Psoas muscle (tissue), 8 donors: Measurements from ENCODE around the gene LRRC18. TPM values are rescaled to one million over a fixed set of nuclear protein-coding genes. Genes with fewer than 3 reads are reported as not detected.

Experiments used
- ATAC-seq, 4 donors: fragments of 200-7000 bp; cut with Tn5 transposase; one replicate each; pipeline ENCODE4 v1.9.1; 2020; ENCODE audit warnings: moderate library complexity in 3 of 4, mild to moderate bottlenecking in 2 of 4
- DNase-seq, 2 donors: peaks; one replicate each; pipeline ENCODE4 v3.0.0-alpha.2; 2020
- H3K27ac ChIP-seq: fragments of 200-600 bp; one replicate; pipeline ENCODE4 v1.8.0; 2022
- H3K27me3 ChIP-seq, 3 donors: fragments of 200-600 bp in 1 of 3; one replicate each; pipeline versions ENCODE4 v1.6.1 to v1.8.0; 2013 to 2022; ENCODE audit warnings: low read length in 2 of 3, mild to moderate bottlenecking in 2 of 3, moderate library complexity in 1 of 3; ENCODE audit not compliant: insufficient read depth in 3 of 3
- H3K36me3 ChIP-seq, 2 donors: fragments of 200-600 bp in 1 of 2; one replicate each; pipeline versions ENCODE4 v1.6.1 to v1.8.0; 2013 to 2022; ENCODE audit warnings: low read depth in 1 of 2, mild to moderate bottlenecking in 1 of 2, moderate library complexity in 1 of 2; ENCODE audit not compliant: insufficient read depth in 1 of 2
- H3K4me1 ChIP-seq: fragments of 200-600 bp; one replicate; pipeline ENCODE4 v1.8.0; 2022
- H3K4me3 ChIP-seq: fragments of 200-600 bp; one replicate; pipeline ENCODE4 v1.8.0; 2022; ENCODE audit warnings: mild to moderate bottlenecking
- H3K9me3 ChIP-seq: fragments of 200-600 bp; one replicate; pipeline ENCODE4 v1.8.0; 2022
- CTCF ChIP-seq: fragments of 200-600 bp; IDR thresholded peaks from one replicate; pipeline ENCODE4 v1.8.0; 2022; ENCODE audit warnings: antibody characterized with exemption
- WGBS, 3 donors: extraction: QIAGEN DNeasy Blood & Tissue Kit; methylation state at CpG; one replicate each; pipeline versions ENCODE4 v1.1.6 to v1.1.7; 2013; 5-methylcytosine and 5-hydroxymethylcytosine counted together
- intact Hi-C, 2 donors: fragments of 100-400 bp; cut with DNase I; formaldehyde crosslinking; loops; one replicate each; pipeline versions ENCODE4 v1.11.0 to v1.14.2; 2022
- polyA plus RNA-seq, 3 donors: library from polyadenylated mRNA; stranded (reverse); fragments of 200-250 nt; gene quantifications; one replicate each; pipeline ENCODE4 v1.2.3, GENCODE V29; 2013
- total RNA-seq, 4 donors: library from RNA; stranded (reverse); fragmentation: NEBNext Ultra II Directional in 2 of 4; extraction: Animal tissue kit (Norgen Biotek cat#: 25700) in 2 of 4; gene quantifications; one replicate each; pipeline versions ENCODE4 v1.2.1 to v1.2.4, GENCODE V29; 2021 to 2023
- donor health status: healthy with polysubstance abuse.
- donor health status: DM: no; HTN: no; CAD: no; lungs with moderate emphysema.
- donor health status: Bipolar disorder and iron deficiency.
- donor health status: healthy.
- donor health status: DM: yes; HTN: yes; CAD: no.
- donor health status: DM: no; HTN: no; CAD: no.
- donor health status: DM: no; HTN: no; CAD: no.
- donor health status: DM: yes; HTN: yes; CAD: no.

Gene LRRC18
- total and polyA plus RNA-seq, 7 donors: not detected

- Histone ChIP-seq H3K4me1 (no peaks in the 10 kb centered on the region), H3K27ac (no peak overlapping the region), H3K9me3 (no peaks in the 10 kb centered on the region), H3K36me3 (no peaks in the 10 kb centered on the region), H3K4me3 (no peak overlapping the region), H3K27me3 (no peaks in the 10 kb centered on the region)
- DNase-seq: no peak
- ATAC-seq: no peak
- TF ChIP-seq CTCF: no peak
- WGBS, 3 donors: 26 to 61% (median 39%) methylated on average over 3 of the region's 3 CpGs
- intact Hi-C loops: no loop called here
These were observed 15.9 kb downstream of the LRRC18 start for GRCh38 chr10:48923748-48924147.

DNA sequence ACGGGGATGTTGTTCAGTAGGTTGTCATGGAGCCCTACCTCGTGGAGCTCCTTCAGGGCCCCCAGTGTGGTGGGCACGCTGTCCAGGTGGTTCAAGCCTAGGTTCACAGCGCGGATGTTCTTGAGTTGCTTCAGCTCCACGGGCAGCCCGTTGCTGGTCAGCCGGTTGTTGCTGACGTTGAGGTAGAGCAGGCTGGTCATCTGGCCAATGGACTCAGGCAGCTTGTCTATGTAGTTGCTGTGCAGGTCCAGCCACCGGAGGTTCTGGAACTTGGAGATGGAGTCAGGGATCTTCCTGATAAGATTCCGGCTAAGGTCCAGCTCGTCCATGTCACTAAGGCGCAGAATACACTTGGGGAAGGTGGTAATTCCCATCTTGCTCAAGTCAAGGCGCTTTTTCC lies 26.0 kb downstream of the LRRC18 start:
- no peak for ATAC-seq
- H3K27ac ChIP-seq: no peak overlapping the region
- no peaks in the 10 kb centered on the region for H3K9me3 ChIP-seq
- no peak overlapping the region for H3K4me3 ChIP-seq
- WGBS, 3 donors: 84 to 92% (median 87%) methylated on average over 14 of the region's 14 CpGs
- H3K4me1 ChIP-seq: no peaks in the 10 kb centered on the region
- no peaks in the 10 kb centered on the region for H3K36me3 ChIP-seq
- H3K27me3 ChIP-seq: no peaks in the 10 kb centered on the region
- intact Hi-C loops: no loop called here
- TF ChIP-seq CTCF: no peak
- no peak for DNase-seq

- no peak for ATAC-seq
- Histone ChIP-seq H3K4me3 (no peak overlapping the region), H3K27me3 (no peaks in the 10 kb centered on the region), H3K36me3 (no peaks in the 10 kb centered on the region), H3K9me3 (no peaks in the 10 kb centered on the region), H3K4me1 (no peaks in the 10 kb centered on the region), H3K27ac (no peak overlapping the region)
- intact Hi-C loops: no loop called here
- no peak for TF ChIP-seq CTCF
- 79 to 92% (median 80%) methylated on average over 5 of the region's 5 CpGs for WGBS, 3 donors
- DNase-seq: no peak
These were observed 29.1 kb downstream of the LRRC18 start for GRCh38 chr10:48910548-48910947.

DNA sequence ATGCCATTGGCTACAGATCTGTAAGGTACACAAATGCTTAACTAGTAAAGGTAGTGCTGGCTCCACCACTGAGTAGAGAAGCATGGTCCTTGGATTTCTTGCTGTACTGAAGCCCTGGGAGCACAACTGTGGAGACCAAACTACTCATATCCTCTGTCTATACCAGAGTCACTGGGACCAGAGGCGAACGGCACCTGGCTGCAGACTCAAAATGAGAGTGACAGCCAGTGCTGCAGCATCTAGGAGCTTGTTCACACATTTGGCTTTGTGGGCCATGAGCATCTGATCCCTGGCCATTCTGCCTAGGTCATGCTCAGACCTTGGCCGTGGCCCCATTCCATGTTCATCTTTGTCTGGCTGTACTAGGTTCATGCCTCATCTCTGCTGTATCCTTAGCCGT lies 31.9 kb downstream of the LRRC18 start:
- 77 to 93% (median 80%) methylated on average over 4 of the region's 4 CpGs for WGBS, 3 donors
- Histone ChIP-seq H3K4me3 (no peak overlapping the region), H3K4me1 (no peaks in the 10 kb centered on the region), H3K36me3 (no peaks in the 10 kb centered on the region), H3K27ac (no peak overlapping the region), H3K9me3 (no peaks in the 10 kb centered on the region), H3K27me3 (peaks cover 0 to 2% (median 0%) of the 10 kb centered on the region in 3 donors)
- no peak for DNase-seq
- TF ChIP-seq CTCF: no peak
- ATAC-seq: no peak
- intact Hi-C loops: no loop called here

- intact Hi-C loops: no loop called here
- ATAC-seq (no peak), DNase-seq (no peak)
- no peak for TF ChIP-seq CTCF
- Histone ChIP-seq H3K4me1 (no peaks in the 10 kb centered on the region), H3K4me3 (no peak overlapping the region), H3K27me3 (peaks cover 0 to 3% (median 0%) of the 10 kb centered on the region in 3 donors), H3K36me3 (no peaks in the 10 kb centered on the region), H3K27ac (no peak overlapping the region), H3K9me3 (no peaks in the 10 kb centered on the region)
- WGBS, 3 donors: 78 to 87% (median 82%) methylated on average over 2 of the region's 2 CpGs
These were observed 32.8 kb downstream of the LRRC18 start for GRCh38 chr10:48906841-48907240.
